ENCODE data around the gene RNPC3. TPM values are rescaled to one million over a fixed set of nuclear protein-coding genes. Genes with fewer than 3 reads are reported as not detected.
A peak's percentile ranks its signal among the peaks of the same experiment; 100 is the strongest.

Gene RNPC3
- total RNA-seq, 1 experiment from 2014 or later, result 20.1 TPM

GRCh38 chr1:103509250-103509649, 16.2 kb upstream of the RNPC3 start:
- H3K27me3 ChIP-seq (replicated peaks; ENCODE audit: insufficient read depth, low read depth, low read length, poor library complexity), result no peaks in the 10 kb centered on the region
- no peak overlapping the region for H3K27ac ChIP-seq (ENCODE audit: low read depth, low read length, poor library complexity, severe bottlenecking)
- no peaks in the 10 kb centered on the region for H3K9me3 ChIP-seq (ENCODE audit: low read depth, low read length, poor library complexity, severe bottlenecking)
- intact Hi-C loops (cut with micrococcal nuclease; ENCODE audit: unreplicated experiment), result no loop called here
- ChIA-PET POLR2A (ENCODE audit: low non-redundant PET) (no interaction called here), CTCF (no interaction called here)
- BruUV-seq (replicated peaks), result no TSS peak
- DNase-seq (ENCODE audit: low spot score), result no peak
- TF ChIP-seq EZH2 (IDR thresholded peaks at IDR 0.05; ENCODE audit: borderline replicate concordance, low read depth, low read length, poor library complexity, severe bottlenecking), result no peak
- TF ChIP-seq, protein P1, sequence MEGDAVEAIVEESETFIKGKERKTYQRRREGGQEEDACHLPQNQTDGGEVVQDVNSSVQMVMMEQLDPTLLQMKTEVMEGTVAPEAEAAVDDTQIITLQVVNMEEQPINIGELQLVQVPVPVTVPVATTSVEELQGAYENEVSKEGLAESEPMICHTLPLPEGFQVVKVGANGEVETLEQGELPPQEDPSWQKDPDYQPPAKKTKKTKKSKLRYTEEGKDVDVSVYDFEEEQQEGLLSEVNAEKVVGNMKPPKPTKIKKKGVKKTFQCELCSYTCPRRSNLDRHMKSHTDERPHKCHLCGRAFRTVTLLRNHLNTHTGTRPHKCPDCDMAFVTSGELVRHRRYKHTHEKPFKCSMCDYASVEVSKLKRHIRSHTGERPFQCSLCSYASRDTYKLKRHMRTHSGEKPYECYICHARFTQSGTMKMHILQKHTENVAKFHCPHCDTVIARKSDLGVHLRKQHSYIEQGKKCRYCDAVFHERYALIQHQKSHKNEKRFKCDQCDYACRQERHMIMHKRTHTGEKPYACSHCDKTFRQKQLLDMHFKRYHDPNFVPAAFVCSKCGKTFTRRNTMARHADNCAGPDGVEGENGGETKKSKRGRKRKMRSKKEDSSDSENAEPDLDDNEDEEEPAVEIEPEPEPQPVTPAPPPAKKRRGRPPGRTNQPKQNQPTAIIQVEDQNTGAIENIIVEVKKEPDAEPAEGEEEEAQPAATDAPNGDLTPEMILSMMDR (conservative IDR thresholded peaks at IDR 0.05; ENCODE audit: low read depth, low read length), result no peak
- H3K4me1 ChIP-seq (ENCODE audit: insufficient read depth, low read length, poor library complexity, severe bottlenecking), result no peaks in the 10 kb centered on the region
- no peak overlapping the region for H3K4me3 ChIP-seq (ENCODE audit: low read depth, low read length, poor library complexity, severe bottlenecking)
- H3K36me3 ChIP-seq (ENCODE audit: insufficient read depth, low read length, poor library complexity, severe bottlenecking), result no peaks in the 10 kb centered on the region

GRCh38 chr1:103513711-103514110, 11.8 kb upstream of the RNPC3 start:
- DNase-seq (ENCODE audit: low spot score), result no peak
- TF ChIP-seq, protein P1 (conservative IDR thresholded peaks at IDR 0.05; ENCODE audit: low read depth, low read length), result no peak
- no peak for TF ChIP-seq EZH2 (IDR thresholded peaks at IDR 0.05; ENCODE audit: borderline replicate concordance, low read depth, low read length, poor library complexity, severe bottlenecking)
- ChIA-PET POLR2A (ENCODE audit: low non-redundant PET) (no interaction called here), CTCF (no interaction called here)
- H3K27me3 ChIP-seq (replicated peaks; ENCODE audit: insufficient read depth, low read depth, low read length, poor library complexity), result no peaks in the 10 kb centered on the region
- H3K4me3 ChIP-seq (ENCODE audit: low read depth, low read length, poor library complexity, severe bottlenecking), result no peak overlapping the region
- H3K36me3 ChIP-seq (ENCODE audit: insufficient read depth, low read length, poor library complexity, severe bottlenecking), result no peaks in the 10 kb centered on the region
- no peaks in the 10 kb centered on the region for H3K9me3 ChIP-seq (ENCODE audit: low read depth, low read length, poor library complexity, severe bottlenecking)
- no TSS peak for BruUV-seq (replicated peaks)
- H3K4me1 ChIP-seq (ENCODE audit: insufficient read depth, low read length, poor library complexity, severe bottlenecking), result no peaks in the 10 kb centered on the region
- intact Hi-C loops (cut with micrococcal nuclease; ENCODE audit: unreplicated experiment), result loop anchor here (2.0 kb wide), 1 partner anchor 407 kb away; no protein-coding TSS in a partner anchor
- no peak overlapping the region for H3K27ac ChIP-seq (ENCODE audit: low read depth, low read length, poor library complexity, severe bottlenecking)

- H3K36me3 ChIP-seq (ENCODE audit: insufficient read depth, low read length, poor library complexity, severe bottlenecking), result no peaks in the 10 kb centered on the region
- DNase-seq (ENCODE audit: low spot score), result peak; percentile 78
- ChIA-PET CTCF (interaction anchor here (0.6 to 1.2 kb wide), 2 partner anchors 1148 to 1995 kb away, joined by 3 to 4 read pairs; no protein-coding TSS in a partner anchor), POLR2A (ENCODE audit: low non-redundant PET) (no interaction called here)
- BruUV-seq (replicated peaks), result no TSS peak
- H3K27ac ChIP-seq (ENCODE audit: low read depth, low read length, poor library complexity, severe bottlenecking), result no peak overlapping the region
- no peaks in the 10 kb centered on the region for H3K9me3 ChIP-seq (ENCODE audit: low read depth, low read length, poor library complexity, severe bottlenecking)
- no peaks in the 10 kb centered on the region for H3K4me1 ChIP-seq (ENCODE audit: insufficient read depth, low read length, poor library complexity, severe bottlenecking)
- TF ChIP-seq EZH2 (IDR thresholded peaks at IDR 0.05; ENCODE audit: borderline replicate concordance, low read depth, low read length, poor library complexity, severe bottlenecking), result no peak
- TF ChIP-seq, protein P1 (conservative IDR thresholded peaks at IDR 0.05; ENCODE audit: low read depth, low read length), result peak; percentile 78
- no peak overlapping the region for H3K4me3 ChIP-seq (ENCODE audit: low read depth, low read length, poor library complexity, severe bottlenecking)
- no peaks in the 10 kb centered on the region for H3K27me3 ChIP-seq (replicated peaks; ENCODE audit: insufficient read depth, low read depth, low read length, poor library complexity)
- intact Hi-C loops (cut with micrococcal nuclease; ENCODE audit: unreplicated experiment), result loop anchor here (2.0 to 5.0 kb wide), 2 partner anchors 408 to 1993 kb away; no protein-coding TSS in a partner anchor
These were observed 10.5 kb upstream of the RNPC3 start for GRCh38 chr1:103514920-103515503.

Measured in A673 (cell line).